ENCODE measurements around the gene GSK3B. TPM values are rescaled to one million over a fixed set of nuclear protein-coding genes. Genes with fewer than 3 reads are reported as not detected.

Gene GSK3B
- total RNA-seq, 1 donor from 2014 or later = 65.4 TPM

GRCh38 chr3:119885746-119886530, 208.3 kb downstream of the GSK3B start:
- H3K27ac Mint-ChIP-seq = no peak overlapping the region
- H3K36me3 Mint-ChIP-seq = peaks cover 65% of the 10 kb centered on the region
- H3K4me3 Mint-ChIP-seq = no peak overlapping the region
- H3K9me3 Mint-ChIP-seq = peaks cover 42% of the 10 kb centered on the region
- no peaks in the 10 kb centered on the region for H3K27me3 Mint-ChIP-seq (ENCODE audit: low read depth)
- DNase-seq (ENCODE audit: low spot score in 2 of 2, unreplicated experiment in 2 of 2) = no peak
- TF ChIP-seq CTCF (IDR thresholded peaks at IDR 0.05; ENCODE audit: unreplicated experiment) = no peak
- peaks cover 3% of the 10 kb centered on the region for H3K4me1 Mint-ChIP-seq

DNA sequence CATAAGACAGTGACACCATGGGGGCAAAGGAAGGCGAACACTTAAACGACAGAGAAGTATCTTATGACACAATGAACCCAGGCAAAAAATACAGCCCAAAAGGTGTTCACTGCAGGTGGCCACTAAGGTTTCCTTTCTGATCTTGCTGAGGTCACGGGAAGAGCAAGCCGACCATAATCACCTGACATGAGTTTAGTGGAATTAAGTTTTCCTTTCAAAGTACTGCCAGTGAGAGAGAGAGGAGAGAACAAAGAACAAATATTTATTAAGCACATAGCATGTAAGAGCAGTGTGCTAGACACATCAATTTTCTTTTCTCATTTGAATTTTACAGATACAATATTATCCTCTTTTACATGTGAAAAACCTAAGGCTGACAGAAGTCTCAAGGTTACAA, 210.1 kb downstream of the GSK3B start:
- Mint-ChIP-seq H3K27me3 (ENCODE audit: low read depth) (no peaks in the 10 kb centered on the region), H3K4me3 (no peak overlapping the region), H3K36me3 (peaks cover 65% of the 10 kb centered on the region), H3K9me3 (peaks cover 37% of the 10 kb centered on the region), H3K27ac (no peak overlapping the region), H3K4me1 (peaks cover 3% of the 10 kb centered on the region)
- no peak for TF ChIP-seq CTCF (IDR thresholded peaks at IDR 0.05; ENCODE audit: unreplicated experiment)
- DNase-seq (ENCODE audit: low spot score in 2 of 2, unreplicated experiment in 2 of 2) = no peak

DNA sequence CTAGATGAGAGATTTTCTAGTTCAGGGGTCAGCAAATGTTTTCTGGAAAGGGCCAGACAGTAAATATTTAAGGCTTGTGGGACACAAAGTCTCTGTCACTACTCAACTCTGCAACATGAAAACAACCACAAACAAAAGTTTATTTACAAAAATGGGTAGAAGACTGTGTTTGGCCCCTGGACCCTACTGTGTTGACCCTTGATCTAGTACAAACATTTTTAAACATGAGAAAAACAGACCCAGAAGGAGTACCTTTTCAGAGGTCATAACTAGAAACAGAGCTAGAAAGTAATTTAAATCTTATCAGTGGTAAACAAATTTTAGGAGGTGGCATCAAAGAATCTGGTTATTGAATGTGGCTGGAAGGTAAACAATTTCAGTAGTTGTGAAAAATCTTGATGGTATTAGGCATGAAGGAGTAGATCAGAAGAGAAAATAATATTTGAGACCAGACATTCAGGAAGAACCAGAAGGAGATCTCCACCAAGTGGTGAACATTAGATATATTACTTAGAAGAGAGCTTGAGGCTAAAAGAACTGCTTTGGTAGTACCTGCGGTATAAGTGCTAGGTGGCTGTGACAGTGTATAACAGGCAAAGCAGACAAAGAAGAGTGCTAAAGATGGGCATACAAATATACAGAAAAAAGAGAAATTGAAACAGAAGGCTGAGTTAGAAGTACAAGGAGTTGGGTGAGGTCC, 210.6 kb downstream of the GSK3B start:
- H3K4me3 Mint-ChIP-seq = no peak overlapping the region
- no peak overlapping the region for H3K27ac Mint-ChIP-seq
- H3K9me3 Mint-ChIP-seq = peaks cover 33% of the 10 kb centered on the region
- peaks cover 61% of the 10 kb centered on the region for H3K36me3 Mint-ChIP-seq
- DNase-seq (ENCODE audit: low spot score in 2 of 2, unreplicated experiment in 2 of 2) = no peak
- H3K27me3 Mint-ChIP-seq (ENCODE audit: low read depth) = no peaks in the 10 kb centered on the region
- peaks cover 3% of the 10 kb centered on the region for H3K4me1 Mint-ChIP-seq
- TF ChIP-seq CTCF (IDR thresholded peaks at IDR 0.05; ENCODE audit: unreplicated experiment) = no peak

DNA sequence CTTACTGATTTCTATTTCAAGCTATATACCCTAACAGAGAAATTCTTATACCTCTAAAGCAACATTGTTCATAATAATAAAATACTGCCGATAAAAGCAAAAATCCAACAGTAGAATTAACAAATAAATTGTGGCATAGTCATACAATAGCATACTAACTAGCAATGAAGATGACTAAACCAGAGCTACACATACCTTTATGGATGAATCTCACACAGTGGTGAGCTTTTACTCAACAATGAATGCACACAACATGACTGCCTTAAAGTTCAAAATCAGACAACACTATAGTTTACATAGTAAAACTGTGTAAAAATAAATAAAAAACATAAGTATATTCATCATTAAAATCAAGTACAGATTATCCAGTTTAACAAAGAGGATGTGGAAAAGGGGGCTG, 213.3 kb downstream of the GSK3B start:
- no peak for TF ChIP-seq CTCF (IDR thresholded peaks at IDR 0.05; ENCODE audit: unreplicated experiment)
- no peak for DNase-seq (ENCODE audit: low spot score in 2 of 2, unreplicated experiment in 2 of 2)
- Mint-ChIP-seq H3K27ac (no peak overlapping the region), H3K4me1 (peaks cover 3% of the 10 kb centered on the region), H3K9me3 (peaks cover 9% of the 10 kb centered on the region), H3K36me3 (peaks cover 42% of the 10 kb centered on the region), H3K27me3 (ENCODE audit: low read depth) (no peaks in the 10 kb centered on the region), H3K4me3 (no peak overlapping the region)

DNA sequence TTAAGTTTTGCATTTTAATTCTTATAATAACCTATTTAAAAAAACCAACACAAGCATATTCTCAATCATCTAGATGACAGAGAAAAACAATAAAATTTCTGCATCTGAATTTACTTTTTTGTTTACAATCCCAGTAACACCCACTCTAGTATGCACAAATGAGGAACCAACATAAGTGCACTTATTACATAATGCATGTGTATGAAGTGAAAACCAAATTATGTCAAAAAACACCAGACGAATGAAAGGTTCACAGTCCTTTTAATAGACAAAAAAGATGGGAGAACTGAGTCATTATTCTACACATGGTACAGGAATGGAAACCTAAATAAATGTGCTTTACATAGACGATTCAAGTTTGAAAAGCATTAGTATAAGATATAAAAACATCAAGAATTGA, 220.6 kb downstream of the GSK3B start:
- H3K9me3 Mint-ChIP-seq = no peaks in the 10 kb centered on the region
- no peak overlapping the region for H3K27ac Mint-ChIP-seq
- peaks cover 6% of the 10 kb centered on the region for H3K36me3 Mint-ChIP-seq
- TF ChIP-seq CTCF (IDR thresholded peaks at IDR 0.05; ENCODE audit: unreplicated experiment) = no peak
- H3K4me3 Mint-ChIP-seq = no peak overlapping the region
- no peak for DNase-seq (ENCODE audit: low spot score in 2 of 2, unreplicated experiment in 2 of 2)
- H3K4me1 Mint-ChIP-seq = peaks cover 1% of the 10 kb centered on the region
- H3K27me3 Mint-ChIP-seq (ENCODE audit: low read depth) = no peaks in the 10 kb centered on the region
